Posterior cingulate gyrus (tissue), 11 donors: ENCODE measurements around the gene PELI3.
"Not testable (repeated sequence)": the region's sequence is repeated elsewhere in the genome, so short reads cannot be mapped to it uniquely, and the experiment has no call there.

Experiments used
- DNase-seq, 10 donors: peaks; one replicate each; pipeline versions ENCODE4 v3.0.0 to v3.0.0-alpha.2; 2020 to 2021; ENCODE audit warnings: mixed read lengths in 3 of 10
- intact Hi-C: fragments of 100-400 bp; cut with DNase I; formaldehyde crosslinking; loops from one replicate; pipeline ENCODE4 v1.15.1; 2023

PELI3 gene

DNA sequence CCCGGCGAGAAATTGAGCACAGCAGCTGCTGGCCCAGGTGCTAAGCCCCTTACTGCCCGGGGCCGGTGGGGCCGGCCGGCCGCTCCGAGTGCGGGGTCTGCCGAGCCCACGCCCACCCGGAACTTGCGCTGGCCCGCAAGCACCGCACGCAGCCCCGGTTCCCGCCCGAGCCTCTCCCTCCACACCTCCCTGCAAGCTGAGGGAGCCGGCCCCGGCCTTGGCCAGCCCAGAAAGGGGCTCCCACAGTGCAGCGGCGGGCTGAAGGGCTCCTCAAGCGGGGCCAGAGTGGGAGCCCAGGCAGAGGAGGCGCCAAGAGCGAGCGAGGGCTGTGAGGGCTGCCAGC, 25.8 kb upstream of the PELI3 start:
- intact Hi-C loops, result not testable (repeated sequence)
- peak in 1 of 10 donors; percentile 72 for DNase-seq

DNA sequence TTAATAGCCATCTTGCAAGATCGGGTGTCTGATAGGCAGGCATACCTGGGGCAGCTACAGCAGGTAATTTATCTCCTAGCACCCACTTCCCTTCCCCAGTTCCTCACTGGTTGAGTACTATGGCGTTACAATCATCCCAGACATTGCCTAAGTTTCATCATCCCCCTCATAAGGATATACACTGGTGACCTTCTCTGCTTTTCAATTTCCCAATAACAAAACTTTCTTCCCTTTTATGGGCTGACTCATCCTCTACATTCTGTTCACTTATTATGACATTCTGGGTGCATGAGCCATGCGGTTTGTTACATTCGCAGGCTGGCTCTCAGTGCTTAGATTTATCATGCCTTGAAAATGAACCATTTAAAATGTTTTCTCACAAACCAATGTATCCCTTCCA, 23.1 kb upstream of the PELI3 start:
- intact Hi-C loops, result no loop called here
- no peak for DNase-seq

DNA sequence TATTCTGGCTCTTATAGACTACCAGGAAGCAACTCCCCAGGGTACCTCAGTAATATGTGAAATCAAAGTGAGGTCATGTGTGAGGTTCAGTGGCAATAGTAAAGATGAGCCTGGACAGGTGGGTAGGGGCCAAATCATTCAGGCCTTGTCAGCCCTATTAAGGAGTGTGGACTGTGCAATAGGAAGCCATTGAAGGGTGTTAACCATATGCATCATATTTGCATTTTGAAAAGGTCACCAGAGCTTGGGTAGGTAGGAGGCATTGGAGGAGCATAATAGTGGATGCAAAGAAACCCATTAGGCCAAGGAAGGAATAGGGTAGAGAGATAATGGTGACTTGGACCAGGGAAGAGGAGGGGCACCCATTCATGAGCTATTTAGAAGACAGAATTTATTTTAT, 19.7 kb upstream of the PELI3 start:
- no peak for DNase-seq
- intact Hi-C loops, result no loop called here

DNA sequence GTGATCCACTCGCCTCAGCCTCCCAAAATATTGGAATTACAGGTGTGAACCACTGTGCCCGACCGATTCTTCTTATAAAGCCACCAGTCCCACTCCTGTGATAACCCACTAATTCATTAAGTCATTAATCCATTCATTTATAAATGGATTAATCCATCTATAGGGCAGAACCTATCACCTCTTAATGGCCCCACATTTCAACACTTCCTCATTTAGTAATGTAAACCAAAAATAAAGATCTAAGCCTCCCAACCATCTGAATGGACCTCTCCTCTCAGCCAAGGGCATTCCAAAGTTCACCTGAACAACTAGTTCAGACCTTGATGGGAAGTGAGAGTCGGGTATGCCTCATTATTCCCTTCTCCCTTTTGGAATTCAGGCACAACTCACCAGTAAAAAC, 18.2 kb upstream of the PELI3 start:
- intact Hi-C loops, result no loop called here
- no peak for DNase-seq

DNA sequence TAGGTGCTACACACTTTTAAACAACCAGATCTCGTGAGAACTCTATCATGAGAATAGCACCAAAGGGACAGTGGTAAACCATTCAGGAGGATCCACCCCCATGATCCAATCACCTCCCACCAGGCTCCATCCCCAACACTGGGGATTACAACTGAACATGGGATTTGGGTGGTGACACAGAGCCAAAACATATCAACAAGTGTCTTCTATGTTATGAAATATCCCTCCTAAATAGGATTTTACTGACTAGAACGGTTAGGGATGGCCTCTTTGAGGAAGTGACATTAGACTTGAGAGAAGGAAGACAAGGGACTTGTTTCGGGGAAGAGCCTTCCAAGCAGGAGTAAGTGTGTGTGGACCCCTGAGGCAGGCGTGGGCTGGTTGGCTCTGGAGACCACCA, 16.1 kb upstream of the PELI3 start:
- intact Hi-C loops, result no loop called here
- no peak for DNase-seq

DNA sequence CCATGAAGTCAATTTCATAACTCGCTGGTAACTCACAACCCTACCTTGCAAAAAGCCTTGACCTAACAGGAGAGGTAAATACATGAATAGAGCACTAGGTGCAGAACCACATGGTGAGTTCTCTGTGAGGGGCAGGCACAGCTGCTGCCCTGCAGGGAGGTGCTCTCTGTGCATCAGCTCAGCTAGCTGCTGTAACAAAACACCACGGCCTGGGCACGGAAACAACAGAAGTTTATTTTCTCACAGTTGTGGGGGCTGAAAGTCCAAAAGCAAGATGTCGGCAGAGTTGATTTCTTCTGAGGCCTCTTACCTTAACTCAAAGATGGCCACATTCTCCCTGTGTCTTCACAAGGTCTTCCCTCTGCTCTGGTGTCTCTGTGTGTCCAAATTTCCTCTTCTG, 15.0 kb upstream of the PELI3 start:
- DNase-seq, result peak in 1 of 10 donors; percentile 33
- intact Hi-C loops, result no loop called here

DNA sequence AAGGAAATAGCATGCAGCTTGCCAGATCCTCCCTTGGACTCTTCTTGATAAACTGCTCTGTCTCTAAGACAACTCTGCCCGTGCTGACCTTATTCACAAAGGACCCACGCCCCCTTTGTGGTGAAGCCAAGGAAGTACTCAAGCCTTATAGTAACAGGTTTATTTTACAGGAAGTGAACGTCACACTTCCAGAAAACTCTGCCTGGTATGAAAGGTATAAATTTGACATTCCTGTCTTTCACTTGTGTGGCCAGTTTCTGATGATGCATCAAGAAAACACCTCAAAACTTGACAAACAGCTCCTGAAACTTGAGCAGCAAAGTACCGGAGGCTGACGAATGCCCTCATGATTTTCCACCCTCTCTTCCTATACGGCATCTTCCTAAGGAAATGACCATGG, 12.5 kb upstream of the PELI3 start:
- intact Hi-C loops, result no loop called here
- no peak for DNase-seq

DNA sequence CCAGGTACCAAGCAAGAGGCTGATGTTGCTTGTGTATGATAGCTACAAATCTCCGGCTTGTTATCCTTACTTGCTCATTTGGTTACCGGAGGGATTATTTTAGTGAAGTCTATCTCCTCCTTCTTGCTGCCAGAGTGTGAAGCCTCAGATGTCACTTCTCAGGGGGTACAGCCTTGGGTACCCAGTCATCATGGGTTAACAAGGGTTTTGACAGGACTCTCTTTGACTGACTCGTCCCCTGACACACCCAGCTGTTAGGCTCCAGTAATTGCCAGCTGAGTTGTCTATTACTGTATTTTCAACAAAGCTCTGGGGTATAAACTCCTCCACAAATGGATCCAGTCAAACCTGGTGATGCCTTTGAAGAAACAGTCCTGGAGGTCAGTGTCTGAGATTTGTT, 11.9 kb upstream of the PELI3 start:
- intact Hi-C loops, result no loop called here

DNA sequence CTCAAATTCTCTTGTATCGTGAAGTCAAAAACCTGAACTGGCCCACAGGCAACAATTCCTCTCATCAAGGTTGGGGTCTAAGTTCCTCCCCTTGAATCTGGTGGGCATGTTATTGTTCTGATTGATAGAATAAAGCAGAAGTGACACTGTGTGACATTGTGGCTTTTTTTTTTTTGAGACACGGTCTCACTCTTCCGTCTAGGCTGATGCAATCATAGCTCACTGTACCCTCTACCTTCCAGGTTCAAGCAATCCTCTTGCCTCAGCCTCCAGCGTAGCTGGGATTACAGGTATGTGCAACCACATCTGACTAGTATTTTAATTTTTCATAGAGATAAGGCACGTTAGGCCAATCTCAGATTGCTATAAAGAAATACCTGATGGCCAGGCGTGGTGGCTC, 8.9 kb upstream of the PELI3 start:
- intact Hi-C loops, result no loop called here

More for the DNA sequence above, 11.9 kb upstream of the PELI3 start:
- DNase-seq, result no peak

DNA sequence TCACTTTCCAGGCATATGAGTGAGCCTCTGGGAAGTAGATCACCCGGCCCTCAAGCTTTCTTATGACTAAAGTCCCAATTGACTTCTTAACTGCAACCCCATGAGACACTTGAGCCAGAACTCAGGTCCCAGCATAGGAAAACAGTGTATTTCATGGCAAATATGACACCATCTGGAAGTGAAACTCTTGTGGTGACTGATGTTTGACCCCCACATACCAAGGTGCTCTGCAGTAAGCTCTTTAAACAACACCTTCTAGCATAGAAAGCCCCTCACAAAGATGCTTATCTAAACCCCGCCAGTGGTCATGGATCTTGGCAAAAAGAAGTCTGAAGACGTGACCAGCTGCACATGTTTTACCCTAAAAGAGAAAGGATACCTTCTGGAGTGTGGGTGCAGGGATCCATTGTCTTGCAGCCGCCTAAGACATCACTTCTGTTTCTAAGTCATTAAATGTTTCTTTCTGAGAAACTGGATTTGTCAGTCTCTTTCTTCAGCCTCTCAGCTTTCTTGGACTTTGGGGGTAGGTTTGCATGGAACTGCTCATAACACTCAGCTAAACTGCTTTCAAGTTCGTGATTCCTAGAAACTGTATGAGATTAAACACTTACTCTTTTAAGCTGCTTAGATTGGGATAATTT, 7.4 kb upstream of the PELI3 start:
- intact Hi-C loops, result no loop called here
- DNase-seq, result no peak

More for the DNA sequence above, 8.9 kb upstream of the PELI3 start:
- peak in 1 of 10 donors; percentile 32 for DNase-seq

DNA sequence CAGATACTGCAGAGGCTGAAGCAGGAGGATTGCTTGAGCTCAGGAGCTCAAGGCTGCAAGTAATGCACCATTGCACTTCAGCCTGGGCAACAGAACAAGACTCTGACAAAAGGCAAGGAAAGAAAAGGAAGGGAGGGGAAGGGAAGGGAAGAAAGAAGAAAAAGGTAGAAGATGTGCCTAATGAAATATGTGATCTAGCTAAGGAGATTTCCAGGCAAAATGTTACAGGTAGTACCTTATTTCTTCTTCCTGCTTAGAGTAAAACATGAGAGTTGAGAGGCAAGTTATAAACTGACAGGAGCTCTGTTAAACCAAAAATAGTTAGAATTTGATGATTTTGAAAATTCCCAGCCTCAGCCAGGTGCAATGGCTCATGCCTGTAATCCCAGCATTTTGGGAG, 4.7 kb upstream of the PELI3 start:
- no peak for DNase-seq
- intact Hi-C loops, result no loop called here

DNA sequence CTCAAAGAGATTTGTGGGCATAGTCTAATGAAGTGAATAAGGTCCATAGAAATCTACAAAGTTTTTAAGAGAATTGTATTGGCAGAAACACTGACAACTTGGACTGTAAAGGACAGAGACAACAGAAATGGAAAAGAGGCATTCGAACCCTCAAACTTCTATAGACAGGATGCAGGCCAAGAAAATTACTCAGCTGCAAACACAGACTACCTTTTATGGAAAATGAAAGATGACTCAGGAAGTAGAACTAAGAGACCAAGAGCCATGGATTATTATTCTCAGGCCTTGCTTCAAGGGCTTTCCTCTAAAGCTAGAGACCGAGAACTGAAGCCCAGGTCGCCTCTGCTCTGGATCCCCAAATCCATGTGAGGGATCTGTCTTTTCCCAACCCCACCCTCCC, 3.8 kb upstream of the PELI3 start:
- intact Hi-C loops, result no loop called here
- DNase-seq, result no peak

DNA sequence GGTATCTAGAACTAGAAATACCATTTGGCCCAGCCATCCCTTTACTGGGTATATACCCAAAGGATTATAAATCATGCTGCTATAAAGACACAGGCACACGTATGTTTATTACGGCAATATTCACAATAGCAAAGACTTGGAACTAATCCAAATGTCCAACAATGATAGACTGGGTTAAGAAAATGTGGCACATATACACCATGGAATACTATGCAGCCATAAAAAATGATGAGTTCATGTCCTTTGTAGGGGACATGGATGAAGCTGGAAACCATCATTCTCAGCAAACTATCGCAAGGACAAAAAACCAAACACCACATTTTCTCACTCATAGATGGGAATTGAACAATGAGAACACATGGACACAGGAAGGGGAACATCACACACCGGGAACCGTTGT, 2.6 kb upstream of the PELI3 start:
- intact Hi-C loops, DNase-seq: not testable (repeated sequence)

DNA sequence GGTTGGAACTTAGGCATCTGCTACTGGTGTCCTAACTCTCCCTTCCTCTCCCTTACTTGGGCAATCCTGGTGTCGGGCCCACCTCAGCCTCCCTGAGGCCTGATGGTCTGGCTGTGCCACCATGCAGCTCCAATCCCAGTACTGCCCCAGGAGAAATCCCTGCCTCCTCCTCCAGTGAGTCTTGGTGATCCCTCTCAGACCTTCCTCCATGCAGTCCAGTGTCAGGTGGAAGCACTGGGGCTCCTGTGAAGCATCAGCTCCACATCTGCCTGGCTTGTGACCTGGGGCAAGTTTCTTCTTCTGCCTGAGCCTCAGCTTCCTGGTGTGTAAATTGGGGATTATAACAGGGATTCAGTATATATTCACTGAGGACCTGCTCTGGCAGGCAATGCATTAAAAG, 1.8 kb upstream of the PELI3 start:
- no peak for DNase-seq
- intact Hi-C loops, result no loop called here

DNA sequence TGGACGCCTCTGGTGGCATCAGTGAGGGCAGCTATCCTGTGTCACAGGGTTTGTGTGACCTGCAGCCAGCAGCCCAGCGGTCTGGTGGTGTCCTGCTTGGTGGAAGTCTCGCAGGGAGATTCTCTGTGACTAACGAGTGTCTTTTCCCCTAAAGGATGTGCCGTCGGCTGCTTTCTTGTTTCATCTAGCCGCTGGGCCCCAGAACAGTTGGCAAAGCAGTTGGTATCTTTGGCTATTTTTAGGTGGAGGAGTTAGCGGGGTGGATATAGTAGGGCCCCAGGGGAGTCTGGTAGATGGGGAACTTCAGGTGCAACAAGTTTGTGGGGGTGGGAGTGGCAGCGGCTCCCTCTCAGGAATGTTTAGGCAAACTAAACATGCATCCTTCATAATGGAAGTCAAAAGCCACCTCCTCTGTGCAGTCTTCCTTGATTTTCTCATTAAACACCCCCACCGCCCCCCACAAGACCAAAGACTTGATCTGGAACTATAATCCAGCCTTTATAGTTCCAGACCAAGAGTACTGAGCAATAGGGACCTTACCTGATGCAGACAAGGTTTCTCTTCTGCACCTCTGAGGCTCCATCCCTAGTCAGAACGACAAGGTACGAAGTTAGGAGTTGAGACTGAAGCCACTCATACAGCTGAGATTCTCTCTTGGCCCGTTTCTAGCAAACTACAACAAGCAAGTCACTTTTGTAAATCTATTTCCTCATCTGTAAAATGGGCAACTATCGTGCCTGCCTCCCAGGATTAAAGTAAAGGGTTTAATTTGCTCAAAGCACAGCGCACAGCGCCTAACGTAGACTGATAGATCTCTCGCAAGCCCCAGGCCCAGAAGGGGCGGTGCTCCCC, 1.1 kb upstream of the PELI3 start:
- intact Hi-C loops, result no loop called here
- no peak for DNase-seq

DNA sequence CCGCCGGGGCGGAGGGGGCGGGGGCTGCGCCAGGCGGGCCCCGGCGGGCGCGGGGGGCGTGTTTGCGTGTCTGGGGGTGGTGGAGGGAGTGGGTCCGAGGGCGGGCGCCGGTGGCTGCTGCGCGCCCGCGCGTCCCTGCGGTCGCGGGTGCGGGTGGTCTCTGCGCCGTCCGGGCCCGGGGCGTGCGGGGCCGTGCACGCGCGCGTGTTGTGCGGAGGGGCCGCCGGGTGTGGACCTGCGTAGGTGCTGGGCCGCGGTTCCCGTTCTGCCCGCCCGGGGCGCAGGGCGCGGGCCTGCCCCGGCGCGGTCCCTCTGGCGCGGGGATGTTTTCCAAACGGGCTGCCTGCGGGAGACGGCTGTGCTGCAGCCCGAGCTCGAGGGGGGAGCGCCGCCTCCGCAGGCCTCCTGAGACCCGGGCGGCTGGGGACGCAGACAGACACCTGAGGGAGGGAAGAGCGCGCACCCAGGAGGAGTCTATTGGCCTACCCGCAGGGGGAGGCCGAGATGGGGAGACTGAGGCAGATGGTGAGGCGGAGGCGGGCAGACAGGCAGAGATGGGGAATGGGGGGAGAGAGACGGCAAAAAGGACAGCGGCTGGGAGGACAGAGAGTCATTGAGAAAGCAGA, 442 bp downstream of the PELI3 start:
- intact Hi-C loops, result no loop called here
- peak in 8 of 10 donors; percentile 21 to 92 (median 42) for DNase-seq

DNA sequence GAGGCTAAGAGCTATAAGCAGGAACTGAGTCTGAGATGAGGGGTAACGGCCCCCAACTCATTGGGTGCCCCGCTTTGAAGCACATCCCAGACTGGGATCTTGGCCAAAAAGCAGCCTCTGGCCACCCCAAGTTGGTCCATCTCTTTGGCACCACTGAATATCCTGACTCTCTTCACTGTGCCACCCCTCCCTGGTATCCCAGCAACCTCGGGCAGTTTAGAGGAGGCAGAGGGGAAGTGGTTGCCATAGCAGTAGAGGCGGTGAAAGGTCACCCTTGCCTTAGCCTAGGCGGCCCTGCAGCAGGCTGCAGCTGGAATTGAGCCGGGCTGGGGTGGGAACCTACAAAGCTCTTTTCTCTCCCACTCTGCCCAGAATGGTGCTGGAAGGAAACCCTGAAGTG, 1.1 kb downstream of the PELI3 start:
- intact Hi-C loops, result no loop called here
- peak in 1 of 10 donors; percentile 75 for DNase-seq

DNA sequence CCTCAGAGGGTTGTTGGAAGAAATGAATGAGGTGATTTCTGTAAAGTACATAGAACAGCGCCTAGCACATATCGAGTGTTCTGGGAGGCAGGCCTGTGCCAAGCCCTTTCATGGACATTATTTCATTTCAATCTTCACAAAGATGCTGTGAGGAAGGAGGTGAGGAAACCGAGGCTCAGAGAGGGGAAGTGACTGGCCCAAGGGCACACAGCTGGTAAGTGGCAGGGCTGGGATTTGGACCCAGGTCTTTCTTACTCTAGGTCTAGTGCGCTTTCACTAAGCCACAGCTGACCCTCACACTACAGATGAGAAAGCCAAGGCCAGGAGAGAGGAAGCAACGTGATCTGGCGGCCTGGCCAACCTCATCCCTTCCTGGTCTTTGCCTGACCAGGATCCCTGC, 2.0 kb downstream of the PELI3 start:
- DNase-seq, result peak in 1 of 10 donors; percentile 18
- intact Hi-C loops, result no loop called here

DNA sequence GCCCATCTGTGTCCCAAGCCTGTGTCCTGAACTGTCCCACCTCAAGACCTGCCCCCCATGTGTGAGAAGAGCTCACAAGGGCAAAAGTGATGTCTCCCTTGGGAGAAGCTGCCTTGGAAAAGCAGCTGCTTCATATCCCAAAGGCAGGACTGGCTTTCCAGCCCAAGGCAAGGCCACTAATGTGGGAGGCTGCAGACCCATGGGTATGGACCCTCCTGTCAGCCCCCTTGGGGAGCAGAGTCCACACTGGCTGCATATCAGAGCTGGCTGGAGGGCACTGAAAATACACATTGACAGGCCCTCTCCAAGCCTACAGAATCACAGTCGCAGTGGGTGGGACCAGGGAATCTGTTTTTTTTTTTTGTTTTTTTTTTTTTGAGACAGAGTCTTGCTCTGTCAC, 2.7 kb downstream of the PELI3 start:
- peak in 1 of 10 donors; percentile 61 for DNase-seq
- intact Hi-C loops, result no loop called here

DNA sequence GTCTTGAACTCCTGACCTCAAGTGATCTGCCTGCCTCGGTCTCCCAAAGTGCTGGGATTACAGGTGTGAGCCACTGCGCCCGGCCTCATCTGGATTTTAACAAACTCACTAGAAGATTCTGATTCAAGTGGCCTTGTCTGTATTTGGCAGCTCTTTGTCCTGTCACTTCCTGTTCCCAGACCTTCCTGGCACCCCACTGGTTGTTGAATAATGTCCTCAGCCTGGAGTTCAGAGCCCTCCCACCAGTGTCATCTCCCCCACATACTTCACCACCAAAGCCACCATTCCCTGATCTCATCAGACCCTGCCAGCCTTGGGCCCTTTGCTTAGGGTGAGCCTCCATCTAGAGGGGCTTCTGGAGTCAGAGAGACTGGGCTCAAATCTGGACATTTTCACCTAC, 3.3 kb downstream of the PELI3 start:
- intact Hi-C loops, result no loop called here
- DNase-seq, result peak in 1 of 10 donors; percentile 31

DNA sequence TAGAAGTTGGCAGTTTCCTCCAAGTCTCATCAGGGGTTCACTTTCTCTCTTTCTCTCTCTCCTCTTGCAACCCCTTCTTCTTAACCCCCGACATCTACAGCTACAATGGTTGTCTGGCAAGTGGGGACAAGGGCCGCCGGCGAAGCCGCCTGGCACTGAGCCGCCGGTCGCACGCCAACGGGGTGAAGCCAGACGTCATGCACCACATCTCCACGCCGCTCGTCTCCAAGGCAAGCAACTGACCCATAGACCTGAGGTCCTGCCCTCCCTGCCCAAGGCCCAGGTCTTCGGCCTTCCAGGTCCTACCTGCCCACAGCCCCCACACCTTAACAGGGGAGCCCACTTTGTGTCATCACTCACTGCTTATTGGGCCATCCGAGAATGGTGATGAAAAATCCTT, 4.4 kb downstream of the PELI3 start:
- intact Hi-C loops, result no loop called here
- DNase-seq, result peak in 1 of 10 donors; percentile 80

DNA sequence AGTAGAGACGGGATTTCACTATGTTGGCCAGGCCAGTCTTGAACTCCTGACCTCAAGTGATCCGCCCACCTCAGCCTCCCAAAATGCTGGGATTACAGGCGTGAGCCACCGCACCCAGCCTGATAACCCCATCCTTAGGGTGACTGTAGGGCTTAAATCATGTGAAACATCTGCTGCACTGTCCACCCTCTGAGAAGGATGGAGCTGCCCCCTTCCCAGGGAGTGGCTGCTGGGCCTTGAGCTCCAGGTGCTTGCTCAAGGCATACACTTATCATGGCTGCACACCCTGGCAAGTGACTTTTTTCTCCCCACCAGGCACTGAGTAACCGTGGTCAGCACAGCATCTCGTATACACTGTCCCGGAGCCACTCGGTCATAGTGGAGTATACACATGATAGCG, 5.3 kb downstream of the PELI3 start:
- intact Hi-C loops, result no loop called here
- DNase-seq, result peak in 1 of 10 donors; percentile 26
